Measurements from ENCODE around the gene SRF. TPM values are rescaled to one million over a fixed set of nuclear protein-coding genes. Genes with fewer than 3 reads are reported as not detected.

The SRF gene
- total and polyA plus RNA-seq, 2 of the 4 experiments (the other 2 are of a cell fraction) = 20.6 to 56.3 TPM

GRCh38 chr6:43193929-43194328 is 22.9 kb downstream of the SRF start:
- 93% methylated on average over 2 of the region's 5 CpGs; no CpG with 5 or more reads in 1 of the 2 experiments for WGBS, 2 experiments (ENCODE audit: extremely low coverage in 2 of 2, insufficient read length in 1 of 2)
- Histone ChIP-seq H3K36me3 (ENCODE audit: control insufficient read depth, insufficient read depth, low read length) (peaks cover 44% of the 10 kb centered on the region), H3K27ac (ENCODE audit: insufficient read depth, low read length) (no peak overlapping the region), H3K56ac (ENCODE audit: extremely low read depth, insufficient read depth, low read length) (no peak overlapping the region), H3K4me1 (ENCODE audit: control insufficient read depth, insufficient read depth, low read length) (no peaks in the 10 kb centered on the region), H3K18ac (ENCODE audit: low read depth, low read length) (no peak overlapping the region), H2BK15ac (ENCODE audit: low read depth, low read length) (no peak overlapping the region), H2BK5ac (ENCODE audit: low read depth, low read length, poor library complexity, severe bottlenecking) (no peak overlapping the region), H2BK20ac (ENCODE audit: low read depth, low read length) (no peak overlapping the region), H3K23ac (ENCODE audit: low read depth, low read length) (no peak overlapping the region), H3K9ac (ENCODE audit: low read depth, low read length) (no peak overlapping the region), H4K8ac (ENCODE audit: low read depth in 2 of 2, low read length in 2 of 2) (no peak overlapping the region), H3K4me2 (ENCODE audit: low read depth, low read length) (no peak overlapping the region), H3K79me1 (ENCODE audit: low read depth in 1 of 2, low read length in 2 of 2) (peaks cover 0 to 3% of the 10 kb centered on the region in 2 experiments; a peak in 1 of 4 replicates), H3K9me1 (ENCODE audit: insufficient read depth, low read length) (no peaks in the 10 kb centered on the region), H4K91ac (ENCODE audit: insufficient read depth, low read depth, low read length) (no peak overlapping the region), H3K9me3 (ENCODE audit: control insufficient read depth, insufficient read depth, low read length) (no peaks in the 10 kb centered on the region), H3K27me3 (ENCODE audit: control insufficient read depth, insufficient read depth, low read length) (no peaks in the 10 kb centered on the region), H4K20me1 (ENCODE audit: insufficient read depth, low read length) (no peaks in the 10 kb centered on the region), H3K14ac (replicated peaks; ENCODE audit: low read depth, low read length) (no peak overlapping the region), H2AK5ac (ENCODE audit: low read depth, low read length) (no peak overlapping the region), H2AFZ (replicated peaks; ENCODE audit: low read length, poor library complexity) (no peak overlapping the region), H4K5ac (ENCODE audit: low read depth, low read length) (no peak overlapping the region), H3K4me3 (ENCODE audit: insufficient read depth, low read depth, low read length) (no peak overlapping the region), H2BK120ac (ENCODE audit: low read depth, low read length) (no peak overlapping the region), H3K4ac (ENCODE audit: low read depth, low read length) (no peak overlapping the region), H2AK9ac (replicated peaks; ENCODE audit: low read depth, low read length, poor library complexity) (no peak overlapping the region)
- ATAC-seq (ENCODE audit: low read depth) = no peak
- ChIA-PET POLR2A (ENCODE audit: unreplicated experiment) (no interaction called here), CTCF (no interaction called here)
- dilution Hi-C loops (cut with HindIII; ENCODE audit: low sequenced_read_pairs, unreplicated experiment) (no loop called here), in situ Hi-C loops (cut with MboI; ENCODE audit: low sequenced_read_pairs) (no loop called here), intact Hi-C loops (cut with micrococcal nuclease) (no loop called here)
- DNase-seq = no peak
- BruUV-seq (replicated peaks) = no TSS peak
- no peak for TF ChIP-seq RCOR1 (IDR thresholded peaks at IDR 0.05; ENCODE audit: insufficient replicate concordance, low read length)

Data from IMR-90 (cell line).